ENCODE data around the gene GNG11. TPM values are rescaled to one million over a fixed set of nuclear protein-coding genes. Genes with fewer than 3 reads are reported as not detected.
A peak's percentile ranks its signal among the peaks of the same experiment; 100 is the strongest.
"Not testable (repeated sequence)": the region's sequence is repeated elsewhere in the genome, so short reads cannot be mapped to it uniquely, and the experiment has no call there.

The GNG11 gene
- polyA plus RNA-seq, 1 donor (not counting 4 experiments of a cell fraction or from before 2014, with no cell fraction given): 1.0 TPM

GRCh38 chr7:93915206-93915842 lies 6.2 kb upstream of the GNG11 start:
- H3K4me3 ChIP-seq (ENCODE audit: control insufficient read depth in 2 of 3, extremely low read depth in 1 of 3, insufficient read depth in 2 of 3, low read depth in 1 of 3, low read length in 3 of 3); H3K4me1 ChIP-seq (ENCODE audit: control insufficient read depth, extremely low read depth, insufficient read depth, low read length); H4K20me1 ChIP-seq (ENCODE audit: control insufficient read depth, extremely low read depth, insufficient read depth, low read length); H3K9me1 ChIP-seq (ENCODE audit: control insufficient read depth, extremely low read depth, insufficient read depth, low read length); H3K9ac ChIP-seq (ENCODE audit: control insufficient read depth, extremely low read depth, insufficient read depth, low read length); H3K79me2 ChIP-seq (ENCODE audit: control insufficient read depth, insufficient read depth, low read length); H3K36me3 ChIP-seq (ENCODE audit: control insufficient read depth in 2 of 2, extremely low read depth in 1 of 2, insufficient read depth in 2 of 2, low read length in 2 of 2); H3K9me3 ChIP-seq (ENCODE audit: control insufficient read depth, low read depth, low read length); H3K27me3 ChIP-seq (ENCODE audit: control insufficient read depth, extremely low read depth, insufficient read depth, low read length); H2AFZ ChIP-seq (ENCODE audit: control insufficient read depth, low read length); dilution Hi-C loops (cut with MboI; ENCODE audit: extremely low pct_ligation_motif_present, low sequenced_read_pairs); DNase-seq (ENCODE audit: low read depth, low spot score); H3K27ac ChIP-seq (ENCODE audit: control insufficient read depth, insufficient read depth, low read length); H3K4me2 ChIP-seq (ENCODE audit: control insufficient read depth, extremely low read depth, insufficient read depth, low read depth, low read length): not testable (repeated sequence)
- peak; percentile 58 for FAIRE-seq

GRCh38 chr7:93915888-93916287 lies 5.6 kb upstream of the GNG11 start:
- dilution Hi-C loops (cut with MboI; ENCODE audit: extremely low pct_ligation_motif_present, low sequenced_read_pairs): not testable (repeated sequence)

GRCh38 chr7:93916315-93916714 lies 5.2 kb upstream of the GNG11 start:
- FAIRE-seq; H3K27me3 ChIP-seq (ENCODE audit: control insufficient read depth, extremely low read depth, insufficient read depth, low read length); H3K9ac ChIP-seq (ENCODE audit: control insufficient read depth, extremely low read depth, insufficient read depth, low read length); DNase-seq (ENCODE audit: low read depth, low spot score); H3K4me1 ChIP-seq (ENCODE audit: control insufficient read depth, extremely low read depth, insufficient read depth, low read length); H3K79me2 ChIP-seq (ENCODE audit: control insufficient read depth, insufficient read depth, low read length); H4K20me1 ChIP-seq (ENCODE audit: control insufficient read depth, extremely low read depth, insufficient read depth, low read length); H3K9me1 ChIP-seq (ENCODE audit: control insufficient read depth, extremely low read depth, insufficient read depth, low read length); H3K36me3 ChIP-seq (ENCODE audit: control insufficient read depth in 2 of 2, extremely low read depth in 1 of 2, insufficient read depth in 2 of 2, low read length in 2 of 2); H3K4me3 ChIP-seq (ENCODE audit: control insufficient read depth in 2 of 3, extremely low read depth in 1 of 3, insufficient read depth in 2 of 3, low read depth in 1 of 3, low read length in 3 of 3); dilution Hi-C loops (cut with MboI; ENCODE audit: extremely low pct_ligation_motif_present, low sequenced_read_pairs); H3K27ac ChIP-seq (ENCODE audit: control insufficient read depth, insufficient read depth, low read length); H3K9me3 ChIP-seq (ENCODE audit: control insufficient read depth, low read depth, low read length); H3K4me2 ChIP-seq (ENCODE audit: control insufficient read depth, extremely low read depth, insufficient read depth, low read depth, low read length); H2AFZ ChIP-seq (ENCODE audit: control insufficient read depth, low read length): not testable (repeated sequence)

More at GRCh38 chr7:93915888-93916287, 5.6 kb upstream of the GNG11 start:
- not testable (repeated sequence) for H3K79me2 ChIP-seq (ENCODE audit: control insufficient read depth, insufficient read depth, low read length); H3K36me3 ChIP-seq (ENCODE audit: control insufficient read depth in 2 of 2, extremely low read depth in 1 of 2, insufficient read depth in 2 of 2, low read length in 2 of 2); H3K4me1 ChIP-seq (ENCODE audit: control insufficient read depth, extremely low read depth, insufficient read depth, low read length); H3K9me1 ChIP-seq (ENCODE audit: control insufficient read depth, extremely low read depth, insufficient read depth, low read length); H3K9ac ChIP-seq (ENCODE audit: control insufficient read depth, extremely low read depth, insufficient read depth, low read length); H3K27me3 ChIP-seq (ENCODE audit: control insufficient read depth, extremely low read depth, insufficient read depth, low read length); H3K4me2 ChIP-seq (ENCODE audit: control insufficient read depth, extremely low read depth, insufficient read depth, low read depth, low read length); H3K27ac ChIP-seq (ENCODE audit: control insufficient read depth, insufficient read depth, low read length); H3K9me3 ChIP-seq (ENCODE audit: control insufficient read depth, low read depth, low read length); H2AFZ ChIP-seq (ENCODE audit: control insufficient read depth, low read length); DNase-seq (ENCODE audit: low read depth, low spot score); H3K4me3 ChIP-seq (ENCODE audit: control insufficient read depth in 2 of 3, extremely low read depth in 1 of 3, insufficient read depth in 2 of 3, low read depth in 1 of 3, low read length in 3 of 3); H4K20me1 ChIP-seq (ENCODE audit: control insufficient read depth, extremely low read depth, insufficient read depth, low read length)
- peak; percentile 92 for FAIRE-seq

All from keratinocyte (primary cell).